Caco-2 (cell line): ENCODE measurements around the gene SERAC1. TPM values are rescaled to one million over a fixed set of nuclear protein-coding genes. Genes with fewer than 3 reads are reported as not detected.

Source experiments
- BruUV-seq: library from RNA; stranded (reverse); fragments of 400-500 nt; replicated peaks from 2 replicates; lab custom pipeline; 2021; lab: Mats Ljungman, UMichigan
- CTCF ChIA-PET: fragments of 300-600 bp; sonication (Branson Sonifier 250); formaldehyde crosslinking; loops from one replicate; lab custom pipeline; 2022; ENCODE audit warnings: antibody characterized with exemption; lab: Charles Lee
- POLR2A ChIA-PET: fragments of 300-600 bp; sonication (Branson Sonifier 250); formaldehyde crosslinking; loops from one replicate; lab custom pipeline; 2022; ENCODE audit warnings: antibody characterized with exemption; lab: Charles Lee
- DNase-seq, 2 experiments: peaks; one replicate each; pipeline versions ENCODE4 v3.0.0 to v3.0.0-alpha.2; 2020 to 2022
- H3K27me3 ChIP-seq: replicated peaks from 2 replicates; pipeline ENCODE4 v1.6.0; 2011; ENCODE audit warnings: low read length; ENCODE audit not compliant: control insufficient read depth, insufficient read depth
- H3K36me3 ChIP-seq: 2 replicates; pipeline ENCODE4 v1.5.1; 2011; ENCODE audit warnings: low read length; ENCODE audit not compliant: control insufficient read depth, insufficient read depth
- H3K4me1 ChIP-seq: fragments of 250-450 bp; sonication (Bioruptor Pico); 2 replicates; pipeline ENCODE4 v1.5.1; 2020; ENCODE audit warnings: mild to moderate bottlenecking
- H3K4me3 ChIP-seq: 2 replicates; pipeline ENCODE4 v1.5.1; 2011; ENCODE audit warnings: low read depth, mild to moderate bottlenecking, control low read depth, low read length
- H3K9me3 ChIP-seq: fragments of 250-450 bp; sonication (Bioruptor Pico); 2 replicates; pipeline ENCODE4 v1.5.1; 2020; ENCODE audit warnings: mild to moderate bottlenecking, moderate library complexity
- H3K27ac Mint-ChIP-seq: one replicate; pipeline ENCODE4 v1.8.0; 2022; ENCODE audit warnings: mixed read lengths; ENCODE audit not compliant: unreplicated experiment
- H3K27me3 Mint-ChIP-seq: one replicate; pipeline ENCODE4 v1.8.0; 2022; ENCODE audit warnings: mixed read lengths; ENCODE audit not compliant: insufficient read depth, unreplicated experiment
- H3K36me3 Mint-ChIP-seq: one replicate; pipeline ENCODE4 v1.8.0; 2022; ENCODE audit warnings: mild to moderate bottlenecking, mixed read lengths; ENCODE audit not compliant: insufficient read depth, unreplicated experiment
- H3K4me1 Mint-ChIP-seq: one replicate; pipeline ENCODE4 v1.8.0; 2022; ENCODE audit warnings: low read depth, mixed read lengths; ENCODE audit not compliant: unreplicated experiment
- H3K4me3 Mint-ChIP-seq: one replicate; pipeline ENCODE4 v1.8.0; 2022; ENCODE audit warnings: mild to moderate bottlenecking, moderate library complexity, mixed read lengths; ENCODE audit not compliant: unreplicated experiment
- H3K9me3 Mint-ChIP-seq: one replicate; pipeline ENCODE4 v1.8.0; 2022; ENCODE audit warnings: mixed read lengths; ENCODE audit not compliant: unreplicated experiment
- intact Hi-C: fragments of 100-400 bp; cut with micrococcal nuclease; formaldehyde crosslinking; loops from one replicate; pipeline ENCODE4 v1.10.0; 2022; ENCODE audit not compliant: unreplicated experiment
- total RNA-seq: library from RNA; stranded (reverse); gene quantifications from 2 replicates; pipeline ENCODE4 v1.2.3, GENCODE V29; 2022
- TF ChIP-seq, protein P1 (sequence below), 2 experiments: fragments of 200-600 bp in 1 of 2; IDR thresholded peaks; 1 replicate in 1 of 2; 2 replicates in 1 of 2; pipeline versions ENCODE4 v1.5.1 to v1.8.0; 2011 to 2022; ENCODE audit warnings: antibody characterized with exemption in 1 of 2, control low read depth in 1 of 2, inconsistent platforms in 1 of 2, low read depth in 1 of 2, low read length in 1 of 2, mild to moderate bottlenecking in 1 of 2, moderate library complexity in 1 of 2; ENCODE audit not compliant: insufficient read depth in 1 of 2, severe bottlenecking in 1 of 2, unreplicated experiment in 1 of 2

The SERAC1 gene
- total RNA-seq, 1 experiment from 2014 or later = 7.4 TPM

DNA sequence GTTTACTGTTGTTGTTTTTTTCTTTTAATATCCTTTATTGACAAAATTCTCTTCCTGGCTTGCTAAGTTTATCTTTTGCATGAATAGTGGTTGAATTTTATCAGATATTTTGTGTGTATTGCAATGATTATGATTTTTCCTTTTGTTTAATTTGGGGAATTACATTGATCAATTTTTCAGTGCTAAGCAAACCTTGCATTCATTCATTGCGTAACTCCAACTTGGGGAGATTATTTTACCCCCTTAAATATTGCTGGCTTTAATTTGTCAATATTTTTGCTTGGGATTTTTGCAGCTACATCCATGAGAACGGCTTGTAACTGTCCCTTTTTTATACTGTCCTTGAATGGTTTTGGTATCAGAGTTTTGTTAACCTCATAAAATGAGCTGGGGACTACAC is 63.4 kb downstream of the SERAC1 start:
- no peak overlapping the region for H3K4me3 ChIP-seq
- intact Hi-C loops = no loop called here
- H3K9me3 ChIP-seq = no peaks in the 10 kb centered on the region
- BruUV-seq = no TSS peak
- ChIA-PET POLR2A (no interaction called here), CTCF (no interaction called here)
- H3K4me1 ChIP-seq = no peaks in the 10 kb centered on the region
- H3K9me3 Mint-ChIP-seq = no peaks in the 10 kb centered on the region
- no peak for DNase-seq
- H3K36me3 Mint-ChIP-seq = peaks cover 5% of the 10 kb centered on the region
- H3K27me3 Mint-ChIP-seq = no peaks in the 10 kb centered on the region
- no peak overlapping the region for H3K27ac Mint-ChIP-seq
- H3K4me1 Mint-ChIP-seq = no peaks in the 10 kb centered on the region
- H3K27me3 ChIP-seq = no peaks in the 10 kb centered on the region
- H3K4me3 Mint-ChIP-seq = no peak overlapping the region
- TF ChIP-seq, protein P1, sequence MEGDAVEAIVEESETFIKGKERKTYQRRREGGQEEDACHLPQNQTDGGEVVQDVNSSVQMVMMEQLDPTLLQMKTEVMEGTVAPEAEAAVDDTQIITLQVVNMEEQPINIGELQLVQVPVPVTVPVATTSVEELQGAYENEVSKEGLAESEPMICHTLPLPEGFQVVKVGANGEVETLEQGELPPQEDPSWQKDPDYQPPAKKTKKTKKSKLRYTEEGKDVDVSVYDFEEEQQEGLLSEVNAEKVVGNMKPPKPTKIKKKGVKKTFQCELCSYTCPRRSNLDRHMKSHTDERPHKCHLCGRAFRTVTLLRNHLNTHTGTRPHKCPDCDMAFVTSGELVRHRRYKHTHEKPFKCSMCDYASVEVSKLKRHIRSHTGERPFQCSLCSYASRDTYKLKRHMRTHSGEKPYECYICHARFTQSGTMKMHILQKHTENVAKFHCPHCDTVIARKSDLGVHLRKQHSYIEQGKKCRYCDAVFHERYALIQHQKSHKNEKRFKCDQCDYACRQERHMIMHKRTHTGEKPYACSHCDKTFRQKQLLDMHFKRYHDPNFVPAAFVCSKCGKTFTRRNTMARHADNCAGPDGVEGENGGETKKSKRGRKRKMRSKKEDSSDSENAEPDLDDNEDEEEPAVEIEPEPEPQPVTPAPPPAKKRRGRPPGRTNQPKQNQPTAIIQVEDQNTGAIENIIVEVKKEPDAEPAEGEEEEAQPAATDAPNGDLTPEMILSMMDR (IDR thresholded peaks at IDR 0.05; ENCODE audit: insufficient read depth in 1 of 2, low read depth in 1 of 2, low read length in 1 of 2, severe bottlenecking in 1 of 2, unreplicated experiment in 1 of 2) = no peak
- H3K36me3 ChIP-seq = no peaks in the 10 kb centered on the region; the same call in 1 of the 2 replicates

DNA sequence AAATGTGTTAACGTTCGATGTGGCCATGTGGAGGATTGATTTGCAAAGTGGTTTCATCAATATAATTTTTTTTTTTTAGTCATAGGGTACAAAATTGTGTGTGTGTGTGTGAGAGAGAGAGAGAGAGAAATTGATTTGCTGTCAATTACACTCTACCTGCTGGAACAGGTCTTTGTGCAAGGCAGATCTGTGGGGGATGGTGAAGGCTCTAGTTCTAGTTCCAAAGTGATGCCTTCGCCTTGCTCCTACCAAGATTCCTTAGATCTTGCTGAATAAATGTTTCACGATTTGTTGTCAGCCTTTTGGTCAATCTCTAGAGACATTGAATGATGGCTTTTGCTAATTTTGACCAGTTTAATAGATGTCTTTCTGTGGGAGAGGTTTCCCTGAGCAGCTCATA is 64.8 kb downstream of the SERAC1 start:
- no peaks in the 10 kb centered on the region for H3K4me1 ChIP-seq

GRCh38 chr6:158095671-158096070 is 72.4 kb downstream of the SERAC1 start:
- POLR2A ChIA-PET = no interaction called here
- Histone ChIP-seq H3K4me1 (no peaks in the 10 kb centered on the region), H3K9me3 (no peaks in the 10 kb centered on the region), H3K4me3 (no peak overlapping the region), H3K36me3 (peaks cover 2% of the 10 kb centered on the region; the same call in 1 of the 2 replicates), H3K27me3 (no peaks in the 10 kb centered on the region)
- CTCF ChIA-PET = no interaction called here
- BruUV-seq = no TSS peak
- Mint-ChIP-seq H3K27ac (no peak overlapping the region), H3K4me1 (no peaks in the 10 kb centered on the region), H3K36me3 (peaks cover 56% of the 10 kb centered on the region), H3K4me3 (no peak overlapping the region), H3K27me3 (no peaks in the 10 kb centered on the region), H3K9me3 (no peaks in the 10 kb centered on the region)
- intact Hi-C loops = no loop called here
- no peak for DNase-seq
- TF ChIP-seq, protein P1 (IDR thresholded peaks at IDR 0.05; ENCODE audit: insufficient read depth in 1 of 2, low read depth in 1 of 2, low read length in 1 of 2, severe bottlenecking in 1 of 2, unreplicated experiment in 1 of 2) = no peak

More for the DNA sequence above, 64.8 kb downstream of the SERAC1 start:
- no peak overlapping the region for H3K4me3 Mint-ChIP-seq
- H3K4me3 ChIP-seq = no peak overlapping the region
- no TSS peak for BruUV-seq
- no peaks in the 10 kb centered on the region for H3K36me3 Mint-ChIP-seq
- CTCF ChIA-PET = no interaction called here
- H3K4me1 Mint-ChIP-seq = no peaks in the 10 kb centered on the region
- POLR2A ChIA-PET = no interaction called here
- no peaks in the 10 kb centered on the region for H3K9me3 Mint-ChIP-seq
- intact Hi-C loops = no loop called here
- DNase-seq = no peak
- H3K27me3 ChIP-seq = no peaks in the 10 kb centered on the region
- TF ChIP-seq, protein P1 (IDR thresholded peaks at IDR 0.05; ENCODE audit: insufficient read depth in 1 of 2, low read depth in 1 of 2, low read length in 1 of 2, severe bottlenecking in 1 of 2, unreplicated experiment in 1 of 2) = no peak
- no peaks in the 10 kb centered on the region for H3K27me3 Mint-ChIP-seq
- H3K27ac Mint-ChIP-seq = no peak overlapping the region
- H3K9me3 ChIP-seq = no peaks in the 10 kb centered on the region
- H3K36me3 ChIP-seq = no peaks in the 10 kb centered on the region; the same call in 1 of the 2 replicates
